ENCODE data around the gene FRMD6. TPM values are rescaled to one million over a fixed set of nuclear protein-coding genes. Genes with fewer than 3 reads are reported as not detected.

The FRMD6 gene
- total RNA-seq = 16.2 TPM

- peak; percentile 75 to 87 (median 84) for DNase-seq (ENCODE audit: low read depth in 2 of 3, low spot score in 2 of 3)
Observed at GRCh38 chr14:51651388-51652167, at the start of gene FRMD6. Gene FRMD6, plus strand, starts transcription at chr14:51651910. Its CDS starts 37,927 bp downstream, at chr14:51689837.

GRCh38 chr14:51602310-51602709 lies 49.4 kb upstream of the FRMD6 start:
- DNase-seq (ENCODE audit: low read depth in 2 of 3, low spot score in 2 of 3) = no peak

GRCh38 chr14:51603495-51603894 lies 48.2 kb upstream of the FRMD6 start:
- DNase-seq (ENCODE audit: low read depth in 2 of 3, low spot score in 2 of 3) = no peak

- no peak for DNase-seq (ENCODE audit: low read depth in 2 of 3, low spot score in 2 of 3)
Observed at GRCh38 chr14:51604073-51604472, 47.6 kb upstream of the FRMD6 start.

GRCh38 chr14:51605575-51605974 lies 46.1 kb upstream of the FRMD6 start:
- DNase-seq (ENCODE audit: low read depth in 2 of 3, low spot score in 2 of 3) = no peak

- no peak for DNase-seq (ENCODE audit: low read depth in 2 of 3, low spot score in 2 of 3)
Observed at GRCh38 chr14:51607711-51608110, 44.0 kb upstream of the FRMD6 start.

- DNase-seq (ENCODE audit: low read depth in 2 of 3, low spot score in 2 of 3) = no peak
Observed at GRCh38 chr14:51609251-51609954, 42.3 kb upstream of the FRMD6 start.

- no peak for DNase-seq (ENCODE audit: low read depth in 2 of 3, low spot score in 2 of 3)
Observed at GRCh38 chr14:51609955-51610283, 41.8 kb upstream of the FRMD6 start.

- no peak for DNase-seq (ENCODE audit: low read depth in 2 of 3, low spot score in 2 of 3)
Observed at GRCh38 chr14:51610771-51611170, 40.9 kb upstream of the FRMD6 start.

- no peak for DNase-seq (ENCODE audit: low read depth in 2 of 3, low spot score in 2 of 3)
Observed at GRCh38 chr14:51612449-51612848, 39.3 kb upstream of the FRMD6 start.

- no peak for DNase-seq (ENCODE audit: low read depth in 2 of 3, low spot score in 2 of 3)
Observed at GRCh38 chr14:51613416-51613815, 38.3 kb upstream of the FRMD6 start.

- DNase-seq (ENCODE audit: low read depth in 2 of 3, low spot score in 2 of 3) = no peak
Observed at GRCh38 chr14:51614707-51615106, 37.0 kb upstream of the FRMD6 start.

- DNase-seq (ENCODE audit: low read depth in 2 of 3, low spot score in 2 of 3) = no peak
Observed at GRCh38 chr14:51616256-51616655, 35.5 kb upstream of the FRMD6 start.

- no peak for DNase-seq (ENCODE audit: low read depth in 2 of 3, low spot score in 2 of 3)
Observed at GRCh38 chr14:51616724-51617409, 34.8 kb upstream of the FRMD6 start.

GRCh38 chr14:51619561-51619960 lies 32.1 kb upstream of the FRMD6 start:
- DNase-seq (ENCODE audit: low read depth in 2 of 3, low spot score in 2 of 3) = no peak

GRCh38 chr14:51620056-51620455 lies 31.7 kb upstream of the FRMD6 start:
- no peak for DNase-seq (ENCODE audit: low read depth in 2 of 3, low spot score in 2 of 3)

- DNase-seq (ENCODE audit: low read depth in 2 of 3, low spot score in 2 of 3) = no peak
Observed at GRCh38 chr14:51621654-51622053, 30.1 kb upstream of the FRMD6 start.

- no peak for DNase-seq (ENCODE audit: low read depth in 2 of 3, low spot score in 2 of 3)
Observed at GRCh38 chr14:51622376-51622775, 29.3 kb upstream of the FRMD6 start.

GRCh38 chr14:51624955-51625569 lies 26.6 kb upstream of the FRMD6 start:
- no peak for DNase-seq (ENCODE audit: low read depth in 2 of 3, low spot score in 2 of 3)

GRCh38 chr14:51626185-51626584 lies 25.5 kb upstream of the FRMD6 start:
- DNase-seq (ENCODE audit: low read depth in 2 of 3, low spot score in 2 of 3) = no peak

GRCh38 chr14:51626788-51627187 lies 24.9 kb upstream of the FRMD6 start:
- no peak for DNase-seq (ENCODE audit: low read depth in 2 of 3, low spot score in 2 of 3)
